Measurements from ENCODE around the gene SLC26A11.

- no peak for TF ChIP-seq ZNF8 (CRISPR knock-in tag; IDR thresholded peaks at IDR 0.05)
- TF ChIP-seq PATZ1 (CRISPR knock-in tag; IDR thresholded peaks at IDR 0.05; ENCODE audit: borderline replicate concordance): no peak
- no peak for TF ChIP-seq SNAI2 (CRISPR knock-in tag; IDR thresholded peaks at IDR 0.05)
- TF ChIP-seq ZNF70 (CRISPR knock-in tag; IDR thresholded peaks at IDR 0.05): no peak
- TF ChIP-seq, protein P1, sequence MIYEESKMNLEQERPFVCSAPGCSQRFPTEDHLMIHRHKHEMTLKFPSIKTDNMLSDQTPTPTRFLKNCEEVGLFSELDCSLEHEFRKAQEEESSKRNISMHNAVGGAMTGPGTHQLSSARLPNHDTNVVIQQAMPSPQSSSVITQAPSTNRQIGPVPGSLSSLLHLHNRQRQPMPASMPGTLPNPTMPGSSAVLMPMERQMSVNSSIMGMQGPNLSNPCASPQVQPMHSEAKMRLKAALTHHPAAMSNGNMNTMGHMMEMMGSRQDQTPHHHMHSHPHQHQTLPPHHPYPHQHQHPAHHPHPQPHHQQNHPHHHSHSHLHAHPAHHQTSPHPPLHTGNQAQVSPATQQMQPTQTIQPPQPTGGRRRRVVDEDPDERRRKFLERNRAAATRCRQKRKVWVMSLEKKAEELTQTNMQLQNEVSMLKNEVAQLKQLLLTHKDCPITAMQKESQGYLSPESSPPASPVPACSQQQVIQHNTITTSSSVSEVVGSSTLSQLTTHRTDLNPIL (CRISPR knock-in tag; IDR thresholded peaks at IDR 0.05; ENCODE audit: low read depth): no peak
Observed at GRCh38 chr17:80264205-80265075, 44.2 kb downstream of the SLC26A11 start.
